Stimulated activated CD8-positive, alpha-beta memory T cell treated with anti-CD3 and anti-CD28 coated beads, Interleukin-15, amount 100 ng/mL, for 4 hours (primary cell): Measurements from ENCODE around the gene IER5L.
"Not testable (repeated sequence)": the region's sequence is repeated elsewhere in the genome, so short reads cannot be mapped to it uniquely, and the experiment has no call there.

ENCODE experiments used
- DNase-seq, 2 donors: peaks; one replicate each; pipeline ENCODE4 v3.0.0-alpha.2; 2020; ENCODE audit warnings: low read depth in 2 of 2

The IER5L gene

GRCh38 chr9:129139233-129139992 lies 38.6 kb downstream of the IER5L start:
- DNase-seq, result peak; percentile 31 to 57

- DNase-seq, result no peak
These were observed 39.4 kb downstream of the IER5L start for GRCh38 chr9:129138476-129139232.

- DNase-seq, result no peak
These were observed 40.0 kb downstream of the IER5L start for GRCh38 chr9:129138144-129138462.

DNA sequence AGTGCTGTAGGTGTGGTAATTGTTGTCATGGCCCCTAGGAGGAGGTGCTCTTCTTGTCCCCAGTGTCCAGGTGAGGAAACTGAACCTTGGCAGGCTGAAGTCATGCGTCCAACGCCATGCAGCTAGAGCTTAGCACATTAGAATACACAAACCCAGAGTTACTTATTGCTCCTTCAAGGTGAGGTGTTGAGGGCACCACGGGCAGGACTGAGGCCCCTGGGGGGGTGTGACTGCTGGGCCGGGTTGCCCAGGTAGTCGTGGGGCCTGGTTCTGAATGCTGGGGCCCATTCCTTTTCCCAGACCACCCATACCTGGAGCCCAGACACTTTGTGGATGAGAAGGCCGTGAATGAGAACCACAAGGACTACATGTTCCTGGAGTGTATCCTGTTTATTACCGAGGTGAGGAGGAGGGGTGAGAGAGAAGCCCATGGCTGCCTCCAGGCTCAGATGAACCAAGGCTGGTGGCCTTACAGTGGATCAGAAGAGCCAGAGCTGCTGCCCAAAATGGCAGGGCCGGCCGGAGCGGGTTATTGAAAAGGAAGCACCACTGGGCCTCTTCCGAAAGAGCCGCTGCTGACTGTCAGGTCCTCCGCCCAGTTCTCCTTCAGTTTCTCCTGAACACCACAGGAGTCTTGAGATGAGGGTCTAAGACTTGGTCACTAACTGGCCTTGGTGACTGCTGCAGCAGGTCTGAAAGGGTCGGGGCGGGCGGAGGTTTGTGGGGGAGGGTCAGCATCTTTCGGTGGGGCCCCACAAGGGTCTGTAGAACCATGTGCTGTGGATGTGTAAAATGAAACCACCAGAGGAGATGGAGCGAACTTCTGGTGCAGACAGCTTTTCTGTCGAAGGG lies 40.5 kb downstream of the IER5L start:
- DNase-seq, result no peak

DNA sequence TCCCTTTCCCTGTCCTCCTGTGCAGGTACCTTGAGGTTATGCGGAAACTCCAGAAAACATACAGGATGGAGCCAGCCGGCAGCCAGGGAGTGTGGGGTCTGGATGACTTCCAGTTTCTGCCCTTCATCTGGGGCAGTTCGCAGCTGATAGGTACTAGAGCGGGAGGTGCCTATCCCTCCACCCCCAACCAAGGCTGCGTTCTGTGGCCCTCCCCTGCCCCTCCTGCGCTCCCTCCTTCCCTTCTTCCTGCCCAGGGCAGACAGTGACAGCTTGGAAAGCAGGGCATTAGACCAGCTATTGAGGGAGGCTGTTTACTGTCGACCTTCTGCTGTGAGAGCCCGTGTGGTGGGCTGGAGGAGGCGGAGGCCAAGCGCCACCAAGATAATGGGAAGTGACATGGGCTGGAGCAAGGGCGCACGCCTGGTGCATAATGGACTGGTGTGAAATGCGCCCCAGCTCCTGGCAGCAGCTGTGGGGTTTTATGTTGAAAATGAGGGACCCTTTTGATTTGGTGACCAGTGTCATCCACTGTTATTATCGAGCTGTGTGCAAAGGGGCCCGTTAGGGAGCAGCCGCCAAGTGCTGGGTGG lies 41.5 kb downstream of the IER5L start:
- DNase-seq, result no peak

- DNase-seq, result no peak
These were observed 42.6 kb downstream of the IER5L start for GRCh38 chr9:129135476-129135875.

GRCh38 chr9:129133082-129133481 lies 45.0 kb downstream of the IER5L start:
- DNase-seq, result no peak

DNA sequence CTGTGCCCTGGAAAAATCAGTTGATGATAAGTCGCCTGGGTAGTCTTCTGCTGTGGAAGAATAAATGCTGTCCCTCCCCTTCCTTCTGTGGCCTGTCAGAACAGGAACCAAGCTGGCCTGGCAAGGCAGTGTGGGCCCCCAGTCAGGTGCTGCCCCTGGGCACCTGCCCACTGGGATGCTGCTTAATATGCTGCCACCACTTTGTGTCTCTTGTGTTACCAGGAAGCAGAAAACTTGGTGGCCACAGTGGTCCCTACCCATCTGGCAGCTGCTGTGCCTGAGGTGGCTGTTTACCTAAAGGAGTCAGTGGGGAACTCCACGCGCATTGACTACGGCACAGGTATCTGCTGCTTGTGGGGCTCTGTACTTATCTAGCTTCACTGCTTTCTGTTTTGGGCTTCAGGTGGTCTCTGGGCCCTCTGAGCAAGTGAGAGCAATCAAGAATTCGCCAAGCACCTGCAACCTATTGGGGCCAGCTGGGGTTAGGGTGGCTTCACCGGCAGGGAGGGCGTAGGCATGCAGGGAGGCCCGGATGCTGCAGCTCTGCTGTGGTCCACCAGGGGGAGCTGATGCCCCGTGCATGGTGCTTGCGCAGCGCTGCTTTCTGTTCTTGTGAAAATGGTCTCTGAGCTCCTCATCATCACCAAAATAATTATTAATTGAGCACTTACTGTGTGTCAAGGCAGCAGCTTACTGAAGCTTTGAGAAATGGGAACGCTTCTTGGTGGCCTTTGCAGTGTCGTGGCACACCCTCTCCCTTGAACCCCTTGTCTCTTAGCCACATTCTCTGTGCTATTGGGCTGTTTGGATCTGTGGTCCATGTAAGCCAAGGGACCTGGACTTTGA lies 46.5 kb downstream of the IER5L start:
- DNase-seq, result peak; percentile 63 to 71

DNA sequence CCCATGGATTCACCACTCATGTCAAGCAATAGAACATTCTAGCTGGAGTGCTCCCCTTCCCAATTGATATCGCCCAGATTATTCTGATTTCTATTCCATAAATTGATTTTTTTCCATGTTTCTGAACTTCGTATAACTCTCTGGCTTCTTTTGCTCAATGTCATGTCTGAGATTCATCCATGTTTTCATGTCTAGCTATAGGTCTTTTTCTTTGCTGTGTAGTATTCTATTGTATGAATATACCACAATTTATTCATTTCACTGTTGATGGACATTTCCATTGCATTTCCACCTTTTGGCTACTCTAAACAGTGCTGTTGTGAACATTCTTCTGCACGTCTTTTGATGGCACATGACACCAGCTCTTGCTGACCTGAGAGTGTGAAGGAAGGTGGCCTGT lies 47.3 kb downstream of the IER5L start:
- no peak for DNase-seq

DNA sequence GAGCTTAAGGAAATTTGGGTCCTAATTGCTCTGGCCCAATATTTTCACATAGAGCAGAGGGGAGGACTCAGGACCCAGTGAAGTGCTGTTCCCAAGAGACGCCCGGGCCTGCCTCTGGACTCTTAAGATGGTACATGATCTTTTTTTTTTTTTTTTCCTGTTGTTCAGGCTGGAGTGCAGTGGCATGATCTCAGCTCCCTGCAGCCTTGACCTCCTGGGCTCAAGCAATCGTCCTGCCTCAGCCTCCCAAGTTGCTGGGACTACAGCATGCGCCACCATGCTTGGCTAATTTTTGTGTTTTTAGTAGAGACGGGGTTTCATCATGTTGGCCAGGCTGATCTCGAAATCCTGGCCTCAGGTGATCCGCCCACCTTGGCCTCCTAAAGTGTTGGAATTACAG lies 47.8 kb downstream of the IER5L start:
- not testable (repeated sequence) for DNase-seq

- DNase-seq, result no peak
These were observed 49.4 kb downstream of the IER5L start for GRCh38 chr9:129128689-129129088.

DNA sequence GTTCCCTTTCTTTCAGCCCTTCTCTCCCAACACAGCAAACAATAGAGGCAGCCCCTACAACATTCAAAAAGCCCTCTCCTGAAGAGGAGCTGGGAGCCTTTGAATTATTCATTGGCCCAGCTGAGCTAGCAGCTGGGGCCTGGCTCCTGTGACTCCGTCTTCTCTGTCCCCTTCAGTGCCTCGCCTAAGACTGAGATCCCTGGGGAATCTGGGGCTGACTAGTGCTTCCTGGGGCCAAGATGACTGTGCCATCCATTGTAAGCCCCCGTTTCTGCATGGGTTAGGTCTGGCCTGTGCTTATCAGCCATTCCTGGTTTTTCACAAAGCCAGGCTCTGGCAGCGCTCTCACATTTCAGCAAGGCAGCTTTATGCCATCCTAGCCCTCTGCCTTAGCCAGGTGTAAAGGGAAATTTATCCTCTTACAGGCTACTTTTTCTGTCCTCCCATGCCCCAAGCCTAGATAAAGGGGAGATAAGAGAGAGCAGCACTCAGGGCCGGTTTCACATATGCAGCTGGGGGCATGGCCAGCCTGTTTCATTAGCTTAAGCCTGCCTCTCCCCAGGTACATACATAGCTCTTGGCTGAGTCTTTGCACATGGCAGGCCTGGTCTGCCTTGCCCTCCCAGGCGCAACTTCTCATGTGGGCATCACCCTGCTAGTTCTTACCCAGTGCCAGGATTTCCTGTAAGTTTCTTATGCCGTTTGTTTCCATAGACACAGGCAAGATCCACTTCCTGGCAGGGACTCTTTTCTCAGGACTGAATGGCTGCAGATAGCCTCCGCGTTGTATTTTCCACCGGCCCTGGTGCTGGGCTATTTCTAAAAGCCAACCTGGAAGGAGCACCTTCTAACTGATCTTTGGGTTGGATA lies 51.1 kb downstream of the IER5L start:
- DNase-seq, result no peak
